HepG2 (cell line): Measurements from ENCODE around the gene HFM1. TPM values are rescaled to one million over a fixed set of nuclear protein-coding genes. Genes with fewer than 3 reads are reported as not detected.
A peak's percentile ranks its signal among the peaks of the same experiment; 100 is the strongest.

Source experiments
- ATAC-seq: fragments of 200-7000 bp; cut with Tn5 transposase; 3 replicates; pipeline ENCODE4 v1.9.1; 2020; ENCODE audit warnings: mild to moderate bottlenecking, moderate library complexity
- BruUV-seq: library from RNA; stranded (reverse); fragments of 400-500 nt; replicated peaks from 2 replicates; lab custom pipeline; 2021; lab: Mats Ljungman, UMichigan
- CTCF ChIA-PET: fragments of 300-600 bp; formaldehyde crosslinking; extraction: SDS; loops from one replicate; lab custom pipeline; 2021; ENCODE audit warnings: low total read pairs, inconsistent platforms, low intra/inter-chr PET ratio; lab: Yijun Ruan, JAX
- POLR2A ChIA-PET: fragments of 350-600 bp; sonication (Branson Sonifier 250); formaldehyde crosslinking; loops from one replicate; lab custom pipeline; 2020; ENCODE audit warnings: antibody characterized with exemption, inconsistent platforms; lab: Yijun Ruan, JAX
- DNase-seq: peaks from one replicate; pipeline ENCODE4 v3.0.0-alpha.2; 2015; ENCODE audit warnings: low spot score
- FAIRE-seq: peaks from 3 replicates; lab custom pipeline; 2011; peaks lifted over from hg19 to GRCh38; lab: Jason Lieb, UNC
- H2AFZ ChIP-seq: one replicate; pipeline ENCODE4 v1.6.1; 2011; ENCODE audit warnings: low read length, inconsistent platforms
- H3K27ac ChIP-seq: fragments of 300-600 bp; 3 replicates; pipeline ENCODE4 v1.8.0; 2011; ENCODE audit warnings: mixed run types, mild to moderate bottlenecking, mixed read lengths, low read length, inconsistent platforms; ENCODE audit not compliant: insufficient read depth; ENCODE audit errors: extremely low read length
- H3K27me3 ChIP-seq, 2 experiments: fragments of 200-600 bp in 1 of 2; 2 replicates in 1 of 2; 3 replicates in 1 of 2; pipeline versions ENCODE4 v1.6.0 to v1.8.0; 2011; ENCODE audit warnings: low read length in 2 of 2, mild to moderate bottlenecking in 2 of 2, moderate library complexity in 2 of 2, inconsistent platforms in 1 of 2; ENCODE audit not compliant: insufficient read depth in 2 of 2, control insufficient read depth in 1 of 2
- H3K36me3 ChIP-seq, 2 experiments: fragments of 200-600 bp in 1 of 2; replicated peaks in 1 of 2; 2 replicates in 1 of 2; 3 replicates in 1 of 2; pipeline versions ENCODE4 v1.5.1 to v1.8.0; 2011; ENCODE audit warnings: low read length in 2 of 2, inconsistent platforms in 1 of 2; ENCODE audit not compliant: insufficient read depth in 2 of 2, control insufficient read depth in 1 of 2
- H3K4me1 ChIP-seq: 2 replicates; pipeline ENCODE4 v1.5.1; 2012; ENCODE audit warnings: low read length, inconsistent platforms; ENCODE audit not compliant: insufficient read depth
- H3K4me2 ChIP-seq: 2 replicates; pipeline ENCODE4 v1.6.0; 2011; ENCODE audit warnings: low read depth, low read length, inconsistent platforms
- H3K4me3 ChIP-seq, 3 experiments: fragments of 200-600 bp in 1 of 3; sonication (generic), shearing (Covaris generic) in 1 of 3; replicated peaks in 1 of 3; 2 replicates each; pipeline ENCODE4 v1.5.1; 2011 to 2016; ENCODE audit warnings: low read length in 3 of 3, inconsistent platforms in 2 of 3, low read depth in 2 of 3, mild to moderate bottlenecking in 2 of 3, control low read depth in 1 of 3, mixed read lengths in 1 of 3; ENCODE audit not compliant: insufficient read depth in 1 of 3
- H3K79me2 ChIP-seq: one replicate; pipeline ENCODE4 v1.6.1; 2011; ENCODE audit warnings: low read length, inconsistent platforms; ENCODE audit not compliant: insufficient read depth
- H3K9ac ChIP-seq: 2 replicates; pipeline ENCODE4 v1.6.0; 2011; ENCODE audit warnings: mild to moderate bottlenecking, low read depth, low read length, inconsistent platforms; ENCODE audit not compliant: insufficient read depth
- H3K9me3 ChIP-seq: 2 replicates; pipeline ENCODE4 v1.5.1; 2012; ENCODE audit warnings: mild to moderate bottlenecking, low read length
- H4K20me1 ChIP-seq: 2 replicates; pipeline ENCODE4 v1.6.0; 2011; ENCODE audit warnings: inconsistent platforms, mild to moderate bottlenecking, low read length, moderate library complexity; ENCODE audit not compliant: insufficient read depth
- ATAD3A ChIP-seq: sonication (generic); formaldehyde crosslinking; IDR thresholded peaks from 2 replicates; pipeline ENCODE4 v1.4.0; 2020; ENCODE audit warnings: missing genetic modification reagents
- ATM ChIP-seq: fragments of 450-650 bp; IDR thresholded peaks from 2 replicates; pipeline ENCODE4 v1.7.1; 2017; ENCODE audit warnings: mild to moderate bottlenecking, borderline replicate concordance
- BCL6 ChIP-seq: IDR thresholded peaks from 2 replicates; pipeline ENCODE4 v1.6.1; 2016; ENCODE audit warnings: missing genetic modification reagents, missing compliant biosample characterization
- GATA4 ChIP-seq: sonication (generic); IDR thresholded peaks from 2 replicates; pipeline ENCODE4 v1.6.1; 2016; ENCODE audit warnings: antibody characterized with exemption, low read depth, borderline replicate concordance
- NFE2L1 ChIP-seq: sonication (generic); formaldehyde crosslinking; IDR thresholded peaks from 2 replicates; pipeline ENCODE4 v1.4.0; 2020; ENCODE audit warnings: missing genetic modification reagents, mild to moderate bottlenecking, borderline replicate concordance
- NFKBIZ ChIP-seq: IDR thresholded peaks from 2 replicates; pipeline ENCODE4 v1.6.1; 2018; ENCODE audit warnings: missing genetic modification reagents, missing compliant biosample characterization
- PAX8 ChIP-seq: sonication (generic); formaldehyde crosslinking; IDR thresholded peaks from 2 replicates; pipeline ENCODE4 v1.8.0; 2022; ENCODE audit warnings: mild to moderate bottlenecking, missing genetic modification reagents, borderline replicate concordance
- RAD21 ChIP-seq: fragments of 450-650 bp; formaldehyde crosslinking; IDR thresholded peaks from 2 replicates; pipeline ENCODE4 v1.5.0; 2020; ENCODE audit warnings: mild to moderate bottlenecking
- ZBTB42 ChIP-seq: sonication (generic); formaldehyde crosslinking; IDR thresholded peaks from 2 replicates; pipeline ENCODE4 v1.5.0; 2020; ENCODE audit warnings: mild to moderate bottlenecking, missing genetic modification reagents
- ZIK1 ChIP-seq: sonication (generic); formaldehyde crosslinking; IDR thresholded peaks from 2 replicates; pipeline ENCODE4 v1.5.0; 2020; ENCODE audit warnings: mild to moderate bottlenecking, low read depth, missing genetic modification reagents, borderline replicate concordance
- ZNF263 ChIP-seq: sonication (generic); formaldehyde crosslinking; IDR thresholded peaks from 2 replicates; pipeline ENCODE4 v1.4.0; 2020; ENCODE audit warnings: missing genetic modification reagents
- ZNF331 ChIP-seq: sonication (generic); formaldehyde crosslinking; IDR thresholded peaks from 2 replicates; pipeline ENCODE4 v1.4.0; 2020; ENCODE audit warnings: missing genetic modification reagents
- ZNF557 ChIP-seq: sonication (generic); formaldehyde crosslinking; IDR thresholded peaks from 2 replicates; pipeline ENCODE4 v1.4.0; 2020; ENCODE audit warnings: missing genetic modification reagents
- WGBS: methylation state at CpG from one replicate; pipeline ENCODE4 v1.1.6; 2017; ENCODE audit warnings: low lambda C conversion rate; 5-methylcytosine and 5-hydroxymethylcytosine counted together
- in situ Hi-C: cut with HindIII; loops from 2 replicates; pipeline ENCODE4 v1.10.0; 2017; ENCODE audit warnings: low pct_unique_long_range_greater_than_20kb; ENCODE audit not compliant: extremely low pct_ligation_motif_present
- intact Hi-C: fragments of 100-400 bp; cut with micrococcal nuclease; formaldehyde crosslinking; loops from one replicate; pipeline ENCODE4 v1.10.0; 2022; ENCODE audit not compliant: unreplicated experiment
- polyA plus RNA-seq, 8 experiments: library from polyadenylated mRNA; depleted of rRNA in 3 of 8; stranded (reverse) in 7 of 8; unstranded in 1 of 8; fragments of >200 nt; fragmentation: Illumina TruSeq in 4 of 8; extraction: Trizol in 4 of 8; gene quantifications; 2 replicates each; pipeline versions ENCODE4 v1.2.1 to v1.2.3, GENCODE V29; 2011 to 2016; ENCODE audit warnings: low read depth in 4 of 8, missing spikeins in 1 of 8, mixed read lengths in 1 of 8; ENCODE audit not compliant: insufficient read depth in 1 of 8
- total RNA-seq, 5 experiments: library from RNA; depleted of rRNA; stranded (reverse); fragments of >200 nt; fragmentation: Illumina TruSeq; extraction: Trizol; gene quantifications; 2 replicates each; pipeline ENCODE4 v1.2.3, GENCODE V29; 2016; ENCODE audit warnings: low read depth in 1 of 5
- TF ChIP-seq, protein P1 (sequence below): sonication (generic); formaldehyde crosslinking; IDR thresholded peaks from 2 replicates; pipeline ENCODE4 v1.5.0; 2020; ENCODE audit warnings: mild to moderate bottlenecking, missing genetic modification reagents, moderate library complexity

The HFM1 gene
- total and polyA plus RNA-seq, 2 of the 13 experiments (the other 11 are each of a cell fraction or from before 2014, with no cell fraction given) = 0.29 to 1.4 TPM

- POLR2A ChIA-PET = no interaction called here
- Histone ChIP-seq H3K36me3 (no peaks in the 10 kb centered on the region), H3K79me2 (no peaks in the 10 kb centered on the region), H3K9ac (no peak overlapping the region)
- no TSS peak for BruUV-seq
- TF ChIP-seq ZBTB42 (CRISPR knock-in tag) (no peak), BCL6 (CRISPR knock-in tag) (no peak), ZNF331 (CRISPR knock-in tag) (no peak), RAD21 (CRISPR knock-in tag) (no peak), ATAD3A (CRISPR knock-in tag) (no peak), PAX8 (CRISPR knock-in tag) (no peak)
- TF ChIP-seq, all 625 proteins: peak for 0
- Histone ChIP-seq H3K27me3 (no peaks in the 10 kb centered on the region), H3K27ac (no peak overlapping the region), H3K9me3 (no peaks in the 10 kb centered on the region), H2AFZ (no peak overlapping the region), H3K4me3 (no peak overlapping the region), H4K20me1 (no peaks in the 10 kb centered on the region), H3K4me2 (no peak overlapping the region), H3K4me1 (no peaks in the 10 kb centered on the region)
- DNase-seq = no peak
- CTCF ChIA-PET = no interaction called here
- no peak for FAIRE-seq
- in situ Hi-C loops (no loop called here), intact Hi-C loops (no loop called here)
- ATAC-seq = no peak
Measured at GRCh38 chr1:91412371-91412770, 7.7 kb upstream of the HFM1 start.

GRCh38 chr1:91406773-91407389 lies 2.2 kb upstream of the HFM1 start:
- no peak overlapping the region for H3K4me2 ChIP-seq
- 1% methylated on average over 7 of the region's 7 CpGs for WGBS
- peak; percentile 2 for DNase-seq

More at GRCh38 chr1:91406773-91407389, 2.2 kb upstream of the HFM1 start:
- Histone ChIP-seq H3K79me2 (no peaks in the 10 kb centered on the region), H3K27me3 (peaks cover 0 to 10% of the 10 kb centered on the region in 2 experiments; a peak in 1 of 5 replicates), H3K27ac (no peak overlapping the region), H2AFZ (no peak overlapping the region), H3K4me3 (no peak overlapping the region), H3K4me1 (no peaks in the 10 kb centered on the region), H3K36me3 (no peaks in the 10 kb centered on the region), H3K9me3 (no peaks in the 10 kb centered on the region), H4K20me1 (no peaks in the 10 kb centered on the region), H3K9ac (no peak overlapping the region)
- ATAC-seq (no peak), FAIRE-seq (no peak)
- in situ Hi-C loops = no loop called here
- CTCF ChIA-PET = no interaction called here
- TF ChIP-seq NFKBIZ (CRISPR knock-in tag) (no peak), ATM (no peak), ZIK1 (CRISPR knock-in tag) (no peak), NFE2L1 (CRISPR knock-in tag) (no peak), ZNF557 (no peak), GATA4 (no peak), ZNF263 (no peak), RAD21 (CRISPR knock-in tag) (no peak)
- TF ChIP-seq, protein P1, sequence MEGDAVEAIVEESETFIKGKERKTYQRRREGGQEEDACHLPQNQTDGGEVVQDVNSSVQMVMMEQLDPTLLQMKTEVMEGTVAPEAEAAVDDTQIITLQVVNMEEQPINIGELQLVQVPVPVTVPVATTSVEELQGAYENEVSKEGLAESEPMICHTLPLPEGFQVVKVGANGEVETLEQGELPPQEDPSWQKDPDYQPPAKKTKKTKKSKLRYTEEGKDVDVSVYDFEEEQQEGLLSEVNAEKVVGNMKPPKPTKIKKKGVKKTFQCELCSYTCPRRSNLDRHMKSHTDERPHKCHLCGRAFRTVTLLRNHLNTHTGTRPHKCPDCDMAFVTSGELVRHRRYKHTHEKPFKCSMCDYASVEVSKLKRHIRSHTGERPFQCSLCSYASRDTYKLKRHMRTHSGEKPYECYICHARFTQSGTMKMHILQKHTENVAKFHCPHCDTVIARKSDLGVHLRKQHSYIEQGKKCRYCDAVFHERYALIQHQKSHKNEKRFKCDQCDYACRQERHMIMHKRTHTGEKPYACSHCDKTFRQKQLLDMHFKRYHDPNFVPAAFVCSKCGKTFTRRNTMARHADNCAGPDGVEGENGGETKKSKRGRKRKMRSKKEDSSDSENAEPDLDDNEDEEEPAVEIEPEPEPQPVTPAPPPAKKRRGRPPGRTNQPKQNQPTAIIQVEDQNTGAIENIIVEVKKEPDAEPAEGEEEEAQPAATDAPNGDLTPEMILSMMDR (CRISPR knock-in tag) = peak; percentile 39
- intact Hi-C loops = loop anchor here (5.0 kb wide), 1 partner anchor 1665 kb away; no protein-coding TSS in a partner anchor
- BruUV-seq = no TSS peak
- POLR2A ChIA-PET = no interaction called here
